Hepatocyte (in vitro differentiated cells): ENCODE measurements around the gene FAM163A. TPM values are rescaled to one million over a fixed set of nuclear protein-coding genes. Genes with fewer than 3 reads are reported as not detected.

ENCODE experiments used
- DNase-seq: peaks from one replicate; pipeline ENCODE4 v3.0.0-alpha.2; 2016; ENCODE audit warnings: low spot score
- H2AFZ ChIP-seq: fragments of 200-600 bp; sonication (generic); 2 replicates; pipeline ENCODE4 v1.6.0; 2016; ENCODE audit warnings: antibody characterized with exemption, mild to moderate bottlenecking
- H3K27ac ChIP-seq: fragments of 200-600 bp; sonication (generic); 2 replicates; pipeline ENCODE4 v1.5.1; 2016; ENCODE audit warnings: mild to moderate bottlenecking
- H3K27me3 ChIP-seq: fragments of 200-600 bp; sonication (generic); 2 replicates; pipeline ENCODE4 v1.6.1; 2016
- H3K36me3 ChIP-seq: fragments of 200-600 bp; sonication (generic); replicated peaks from 2 replicates; pipeline ENCODE4 v1.5.1; 2016; ENCODE audit warnings: low read depth; ENCODE audit not compliant: insufficient read depth
- H3K4me1 ChIP-seq: fragments of 200-600 bp; sonication (generic); 2 replicates; pipeline ENCODE4 v1.5.1; 2016; ENCODE audit warnings: mild to moderate bottlenecking, moderate library complexity; ENCODE audit not compliant: insufficient read depth
- H3K4me2 ChIP-seq: fragments of 200-600 bp; sonication (generic); 2 replicates; pipeline ENCODE4 v1.6.0; 2016
- H3K4me3 ChIP-seq: fragments of 200-600 bp; sonication (generic); 2 replicates; pipeline ENCODE4 v1.5.1; 2016; ENCODE audit warnings: mild to moderate bottlenecking
- H3K79me2 ChIP-seq: fragments of 200-600 bp; sonication (generic); 2 replicates; pipeline ENCODE4 v1.6.0; 2017; ENCODE audit warnings: mild to moderate bottlenecking
- H3K9me2 ChIP-seq: fragments of 200-600 bp; sonication (generic); replicated peaks from 2 replicates; pipeline ENCODE4 v1.6.0; 2017; ENCODE audit warnings: mild to moderate bottlenecking; ENCODE audit not compliant: insufficient read depth
- H3K9me3 ChIP-seq: fragments of 200-600 bp; sonication (generic); 2 replicates; pipeline ENCODE4 v1.5.1; 2016; ENCODE audit warnings: low read depth, mild to moderate bottlenecking
- H4K20me1 ChIP-seq: fragments of 200-600 bp; sonication (generic); 2 replicates; pipeline ENCODE4 v1.6.0; 2016; ENCODE audit warnings: mild to moderate bottlenecking; ENCODE audit not compliant: insufficient read depth, poor library complexity, severe bottlenecking
- EZH2 ChIP-seq: fragments of 200-600 bp; sonication (generic); IDR thresholded peaks from 2 replicates; pipeline ENCODE4 v1.6.1; 2016; ENCODE audit warnings: antibody characterized with exemption, mild to moderate bottlenecking, borderline replicate concordance
- EZH2phosphoT487 ChIP-seq: fragments of 200-600 bp; sonication (generic); IDR thresholded peaks from one replicate; pipeline ENCODE4 v1.6.1; 2018; ENCODE audit warnings: antibody characterized with exemption, mild to moderate bottlenecking, low read depth, moderate library complexity; ENCODE audit not compliant: unreplicated experiment, severe bottlenecking
- WGBS: methylation state at CpG from one replicate; pipeline ENCODE4 v1.1.6; 2016; ENCODE audit warnings: low lambda C conversion rate; ENCODE audit errors: missing lambda C conversion rate; 5-methylcytosine and 5-hydroxymethylcytosine counted together
- polyA plus RNA-seq: library from polyadenylated mRNA; unstranded; fragments of >200 nt; fragmentation: Nextera tagmentation; extraction: Ambion mirVana; gene quantifications from 2 replicates; pipeline ENCODE4 v1.2.1, GENCODE V29; 2016
- total RNA-seq: library from RNA; depleted of rRNA; stranded (reverse); fragments of >200 nt; gene quantifications from 2 replicates; pipeline ENCODE4 v1.2.3, GENCODE V29; 2014
- TF ChIP-seq, protein P1 (sequence below): fragments of 200-600 bp; sonication (generic); IDR thresholded peaks from 2 replicates; pipeline ENCODE4 v1.5.1; 2016; ENCODE audit warnings: antibody characterized with exemption, mild to moderate bottlenecking; ENCODE audit not compliant: poor library complexity

The FAM163A gene
- total and polyA plus RNA-seq, 2 experiments from 2014 or later = 0.43 to 0.87 TPM

DNA sequence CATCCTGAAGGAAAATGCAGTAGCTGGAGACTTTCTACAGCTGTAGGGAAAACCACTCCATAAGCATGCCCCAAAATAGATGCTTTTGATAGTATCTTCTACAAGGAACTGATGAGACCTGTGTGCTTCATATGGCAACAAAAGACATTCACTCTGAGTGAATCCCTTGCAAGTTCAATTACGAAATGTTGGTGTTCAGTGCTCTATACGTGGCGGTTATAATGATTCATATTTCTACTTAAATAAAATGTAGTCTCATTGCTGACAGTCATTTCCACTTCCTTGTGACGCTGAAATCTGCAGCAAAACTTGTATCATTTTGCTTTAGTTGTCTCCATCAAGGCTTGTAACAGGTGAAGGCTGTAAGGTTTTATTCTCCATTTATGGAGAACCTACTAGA, 113.9 kb downstream of the FAM163A start:
- peaks cover 29% of the 10 kb centered on the region for H3K79me2 ChIP-seq
- H3K4me2 ChIP-seq = no peak overlapping the region
- H4K20me1 ChIP-seq = peaks cover 18% of the 10 kb centered on the region
- no peak for DNase-seq
- over 99% methylated on average over 4 of the region's 4 CpGs for WGBS
- no peak for TF ChIP-seq EZH2phosphoT487
- no peaks in the 10 kb centered on the region for H3K4me1 ChIP-seq
- H2AFZ ChIP-seq = no peak overlapping the region
- H3K27me3 ChIP-seq = no peaks in the 10 kb centered on the region
- no peak overlapping the region for H3K4me3 ChIP-seq
- no peaks in the 10 kb centered on the region for H3K9me2 ChIP-seq
- no peaks in the 10 kb centered on the region for H3K36me3 ChIP-seq
- H3K9me3 ChIP-seq = no peaks in the 10 kb centered on the region
- H3K27ac ChIP-seq = no peak overlapping the region

DNA sequence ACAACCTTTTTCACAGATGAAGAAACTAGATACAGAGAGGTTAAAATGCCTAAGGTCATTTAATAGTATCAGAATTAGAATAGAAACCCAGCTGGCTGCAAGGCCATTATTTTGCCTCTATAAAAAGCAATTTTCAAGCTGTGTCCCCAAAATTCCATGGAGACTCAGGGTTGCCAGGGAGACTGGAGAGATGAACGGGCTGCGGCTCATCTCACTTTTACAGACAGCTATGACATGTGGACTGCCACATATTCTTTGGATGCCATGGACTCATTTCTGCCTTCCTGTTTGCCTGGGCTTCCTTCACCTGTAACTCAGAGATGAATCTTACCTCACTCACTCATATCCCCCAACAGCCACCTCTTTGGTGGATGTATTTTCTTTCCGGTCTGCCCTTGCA, 117.6 kb downstream of the FAM163A start:
- WGBS = 95% methylated on average over 3 of the region's 3 CpGs
- TF ChIP-seq EZH2 (no peak), EZH2phosphoT487 (no peak)
- TF ChIP-seq, protein P1, sequence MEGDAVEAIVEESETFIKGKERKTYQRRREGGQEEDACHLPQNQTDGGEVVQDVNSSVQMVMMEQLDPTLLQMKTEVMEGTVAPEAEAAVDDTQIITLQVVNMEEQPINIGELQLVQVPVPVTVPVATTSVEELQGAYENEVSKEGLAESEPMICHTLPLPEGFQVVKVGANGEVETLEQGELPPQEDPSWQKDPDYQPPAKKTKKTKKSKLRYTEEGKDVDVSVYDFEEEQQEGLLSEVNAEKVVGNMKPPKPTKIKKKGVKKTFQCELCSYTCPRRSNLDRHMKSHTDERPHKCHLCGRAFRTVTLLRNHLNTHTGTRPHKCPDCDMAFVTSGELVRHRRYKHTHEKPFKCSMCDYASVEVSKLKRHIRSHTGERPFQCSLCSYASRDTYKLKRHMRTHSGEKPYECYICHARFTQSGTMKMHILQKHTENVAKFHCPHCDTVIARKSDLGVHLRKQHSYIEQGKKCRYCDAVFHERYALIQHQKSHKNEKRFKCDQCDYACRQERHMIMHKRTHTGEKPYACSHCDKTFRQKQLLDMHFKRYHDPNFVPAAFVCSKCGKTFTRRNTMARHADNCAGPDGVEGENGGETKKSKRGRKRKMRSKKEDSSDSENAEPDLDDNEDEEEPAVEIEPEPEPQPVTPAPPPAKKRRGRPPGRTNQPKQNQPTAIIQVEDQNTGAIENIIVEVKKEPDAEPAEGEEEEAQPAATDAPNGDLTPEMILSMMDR = no peak
- Histone ChIP-seq H3K27me3 (no peaks in the 10 kb centered on the region), H3K9me2 (no peaks in the 10 kb centered on the region), H2AFZ (no peak overlapping the region), H3K36me3 (no peaks in the 10 kb centered on the region), H3K79me2 (peaks cover 52% of the 10 kb centered on the region), H3K4me1 (no peaks in the 10 kb centered on the region), H3K4me2 (no peak overlapping the region), H4K20me1 (peaks cover 39% of the 10 kb centered on the region), H3K9me3 (no peaks in the 10 kb centered on the region), H3K4me3 (no peak overlapping the region), H3K27ac (no peak overlapping the region)
- DNase-seq = no peak

DNA sequence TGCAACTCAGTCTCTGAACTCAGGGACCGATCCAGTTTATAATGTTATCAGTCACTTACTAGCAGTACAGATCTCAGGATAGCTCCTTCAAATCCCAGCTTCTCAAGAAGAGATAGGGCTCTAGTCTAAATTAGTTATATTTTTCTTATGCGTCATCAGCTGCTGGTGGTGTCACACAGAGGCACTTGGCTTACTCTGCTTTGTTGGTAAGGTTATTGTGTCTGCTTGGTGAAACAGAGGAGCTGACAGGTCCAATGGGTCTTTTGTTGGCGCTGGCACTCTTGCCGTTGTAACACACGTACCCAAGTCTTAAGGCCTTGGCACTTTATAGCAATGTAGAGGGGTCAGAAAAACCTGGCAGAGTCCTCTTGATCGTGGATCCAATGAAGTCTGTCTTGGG, 122.3 kb downstream of the FAM163A start:
- H3K4me1 ChIP-seq = no peaks in the 10 kb centered on the region
- H3K4me3 ChIP-seq = no peak overlapping the region
- TF ChIP-seq, protein P1 = no peak
- no peak for TF ChIP-seq EZH2
- TF ChIP-seq EZH2phosphoT487 = no peak
- no peak overlapping the region for H3K27ac ChIP-seq
- H3K9me3 ChIP-seq = no peaks in the 10 kb centered on the region
- H3K4me2 ChIP-seq = no peak overlapping the region
- no peaks in the 10 kb centered on the region for H3K36me3 ChIP-seq
- H4K20me1 ChIP-seq = peaks cover 69% of the 10 kb centered on the region
- no peak for DNase-seq
- H3K79me2 ChIP-seq = peaks cover 87% of the 10 kb centered on the region
- no peaks in the 10 kb centered on the region for H3K9me2 ChIP-seq
- H2AFZ ChIP-seq = no peak overlapping the region
- H3K27me3 ChIP-seq = no peaks in the 10 kb centered on the region
- WGBS = 95% methylated on average over 6 of the region's 6 CpGs

Other genes starting within 250 kb of the FAM163A start
- not detected in 2 replicates for gene NPHS2, start 167.3 kb upstream of the FAM163A start, total RNA-seq
- gene NPHS2, start 167.3 kb upstream of the FAM163A start, polyA plus RNA-seq = not detected in 2 replicates
- gene TDRD5, start 151.5 kb upstream of the FAM163A start, total RNA-seq = not detected in 2 replicates
- gene TDRD5, start 151.5 kb upstream of the FAM163A start, polyA plus RNA-seq = not detected in 2 replicates
- 158 TPM in 2 replicates for gene TOR1AIP2, start 134.5 kb downstream of the FAM163A start, total RNA-seq
- 36.6 and 38.6 TPM in 2 replicates for gene TOR1AIP2, start 134.5 kb downstream of the FAM163A start, polyA plus RNA-seq
- 36.1 and 45.6 TPM in 2 replicates for gene TOR1AIP1, start 139.0 kb downstream of the FAM163A start, total RNA-seq
- 18.8 and 25.9 TPM in 2 replicates for gene TOR1AIP1, start 139.0 kb downstream of the FAM163A start, polyA plus RNA-seq
- gene CEP350, start 211.5 kb downstream of the FAM163A start, total RNA-seq = 68.5 and 72.6 TPM in 2 replicates
- 19.0 and 20.4 TPM in 2 replicates for gene CEP350, start 211.5 kb downstream of the FAM163A start, polyA plus RNA-seq